Fibroblast of skin of scalp (primary cell): ENCODE results near the gene NFIL3.
A peak's percentile ranks its signal among the peaks of the same experiment; 100 is the strongest.
"Not testable (repeated sequence)": the region's sequence is repeated elsewhere in the genome, so short reads cannot be mapped to it uniquely, and the experiment has no call there.

Source experiments
- DNase-seq: peaks from one replicate; pipeline ENCODE4 v3.0.0-alpha.2; 2013

Gene NFIL3

DNA sequence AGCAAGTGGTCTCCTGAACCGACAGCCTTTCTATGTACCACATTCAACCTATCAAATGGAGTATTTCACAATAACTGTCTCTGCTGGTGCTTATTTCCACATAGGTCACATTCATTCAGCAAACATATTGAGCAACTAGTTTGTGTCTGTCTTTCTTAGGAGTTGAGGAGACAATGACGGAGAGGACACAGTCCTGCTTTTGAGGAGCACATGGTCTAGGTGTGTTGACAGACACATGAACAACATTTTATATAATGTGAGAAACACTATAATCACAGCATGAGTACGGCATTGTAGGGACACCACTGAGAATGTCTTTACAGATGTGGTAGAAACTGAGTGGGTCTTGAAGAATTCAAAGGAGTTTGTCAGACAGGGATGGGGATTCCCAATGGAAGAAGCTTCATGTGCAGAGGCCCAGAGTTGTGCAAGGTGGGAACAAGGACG lies 28.5 kb downstream of the NFIL3 start:
- DNase-seq = peak; percentile 21

DNA sequence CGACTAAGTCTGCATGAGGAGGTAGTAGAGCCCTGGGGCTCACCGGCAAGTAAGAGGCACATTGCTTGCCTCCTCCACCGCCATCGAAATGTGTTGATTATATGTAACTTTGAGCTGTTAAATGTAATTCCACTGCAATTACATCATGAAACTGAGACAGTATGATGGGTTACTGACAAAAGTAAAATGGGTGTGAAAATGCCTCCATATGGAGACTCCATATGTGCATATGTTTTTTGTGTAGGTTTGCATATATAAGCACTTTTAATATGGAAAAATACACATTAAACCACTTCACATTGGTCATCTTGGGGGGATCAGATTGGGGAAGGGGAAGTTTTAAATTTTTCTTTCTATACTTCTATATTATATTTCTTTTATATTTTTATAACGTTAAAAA lies 29.8 kb downstream of the NFIL3 start:
- DNase-seq = no peak

DNA sequence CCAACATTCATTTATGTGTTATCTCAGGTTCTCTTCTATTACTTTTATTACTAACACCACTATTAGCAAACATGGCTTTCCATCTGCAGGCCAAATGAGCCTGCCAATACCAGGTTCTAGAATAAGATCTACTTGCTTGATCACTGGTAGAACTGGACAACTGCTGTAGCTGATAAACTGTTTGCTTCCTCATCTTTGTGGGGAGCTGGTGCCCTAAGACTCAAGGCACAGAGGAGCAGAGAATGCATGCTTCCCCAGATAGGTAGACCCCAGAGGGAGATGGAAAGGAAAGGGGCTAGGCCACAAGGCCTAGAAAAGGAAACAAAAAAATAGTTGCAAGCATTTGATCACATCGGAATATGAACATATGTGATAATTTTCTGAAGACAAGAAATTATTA lies 31.2 kb downstream of the NFIL3 start:
- DNase-seq = no peak

DNA sequence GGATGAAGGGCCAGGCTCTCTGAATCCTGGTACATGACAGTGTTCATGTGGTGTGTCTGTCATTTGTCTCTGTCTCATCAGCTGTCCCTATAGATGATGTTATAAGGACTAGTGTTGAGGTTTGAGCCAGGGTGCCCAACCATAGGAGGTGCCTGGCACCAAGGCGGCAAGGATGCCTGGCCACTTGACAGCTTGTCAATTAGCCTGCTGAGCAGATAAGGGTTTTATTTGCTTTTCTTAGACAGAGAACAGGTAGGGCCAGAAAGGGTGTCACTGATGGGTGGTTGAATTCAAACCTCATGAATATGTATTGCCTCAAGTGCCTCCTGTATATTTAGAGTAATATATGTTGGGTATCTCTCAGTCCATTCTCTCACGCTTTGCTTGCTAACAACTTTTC lies 31.8 kb downstream of the NFIL3 start:
- no peak for DNase-seq

DNA sequence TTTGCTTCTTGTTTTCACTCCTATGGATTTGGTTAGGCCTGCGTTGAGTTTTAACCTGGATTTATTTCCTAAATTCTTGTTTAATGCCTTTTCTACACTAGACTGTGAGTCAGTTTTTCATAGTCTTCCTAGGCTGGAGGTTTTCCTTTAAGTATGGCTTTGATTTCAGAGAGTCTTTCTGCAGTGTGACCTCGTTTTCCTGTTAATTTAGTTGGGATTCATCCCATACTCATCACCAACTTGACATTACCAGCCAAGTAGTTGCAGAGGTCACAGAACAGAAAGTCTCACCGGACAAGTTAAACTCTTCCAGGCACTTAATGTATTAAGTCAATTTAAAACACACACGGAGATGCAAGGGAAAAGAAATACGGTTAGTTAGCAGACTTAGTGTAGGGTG lies 32.2 kb downstream of the NFIL3 start:
- DNase-seq = no peak

DNA sequence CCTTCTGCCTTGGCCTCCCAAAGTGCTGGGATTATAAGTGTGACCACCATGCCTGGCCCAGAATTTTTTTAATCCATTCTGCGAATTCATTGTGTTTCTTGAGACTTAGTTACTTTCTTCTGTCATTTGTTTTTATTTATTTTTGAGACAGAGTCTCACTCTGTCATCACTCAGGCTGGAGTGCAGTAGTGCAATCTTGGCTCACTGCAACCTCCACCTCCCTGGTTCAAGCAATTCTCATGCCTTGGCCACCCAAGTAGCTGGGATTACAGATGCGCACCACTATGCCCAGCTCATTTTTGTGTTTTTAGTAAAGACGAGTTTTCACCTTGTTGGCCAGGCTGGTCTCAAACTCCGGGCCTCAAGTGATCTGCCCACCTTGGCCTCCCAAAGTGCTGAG lies 33.9 kb downstream of the NFIL3 start:
- DNase-seq = not testable (repeated sequence)

DNA sequence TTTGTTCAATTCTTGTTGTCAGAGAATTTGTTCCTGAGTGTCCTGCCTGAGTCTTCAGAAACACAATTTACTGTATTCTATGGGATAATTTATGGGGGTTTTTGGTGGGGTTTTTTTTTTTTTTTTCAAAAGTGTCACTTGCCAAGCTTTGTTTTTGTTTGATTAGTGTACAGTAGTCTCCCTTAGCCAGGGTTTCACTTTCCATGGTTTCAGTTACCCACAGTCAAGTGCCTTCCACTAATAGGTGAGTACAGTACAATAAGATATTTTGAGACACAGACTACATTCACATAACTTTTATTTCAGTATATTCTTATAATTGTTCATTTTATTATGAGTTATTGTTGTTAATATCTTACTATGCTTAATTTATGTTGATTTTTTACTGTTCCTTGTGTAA lies 36.9 kb downstream of the NFIL3 start:
- DNase-seq = no peak

DNA sequence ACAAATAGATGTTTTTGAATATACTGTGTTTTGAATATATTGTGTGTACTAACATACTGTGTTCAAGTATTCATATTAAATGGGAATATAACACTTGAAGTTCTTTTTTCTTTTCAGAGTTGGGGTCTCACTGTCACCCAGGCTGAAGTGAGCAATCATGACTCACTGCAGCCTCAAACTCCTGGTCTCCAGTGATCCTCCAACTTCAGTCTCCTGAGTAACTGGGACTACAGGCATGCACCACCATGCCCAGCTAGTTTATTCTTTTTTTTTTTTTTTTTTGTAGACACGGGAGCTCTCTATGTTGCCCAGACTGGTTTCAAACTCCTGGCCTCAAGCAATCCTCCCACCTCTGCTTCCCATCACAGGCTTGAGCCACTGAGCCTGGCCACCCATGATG lies 38.7 kb downstream of the NFIL3 start:
- DNase-seq = no peak

DNA sequence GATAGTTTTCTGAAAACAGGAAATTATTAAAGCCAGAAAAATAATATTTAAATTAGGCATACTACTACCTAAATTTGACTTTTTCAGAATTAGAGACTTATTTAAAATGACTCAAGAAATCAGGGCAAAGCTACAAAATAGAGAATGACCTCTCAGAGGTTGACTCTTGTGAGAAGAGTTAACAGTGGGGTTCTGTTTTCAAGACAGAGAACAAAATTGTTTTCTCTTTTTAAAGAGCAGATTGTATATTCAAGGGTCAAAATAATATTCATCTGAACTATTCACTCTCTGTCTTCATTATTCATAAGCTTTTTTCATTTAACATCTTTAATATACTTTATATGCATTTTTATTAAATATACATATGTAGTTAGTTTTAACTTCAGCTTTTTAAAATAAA lies 40.1 kb downstream of the NFIL3 start:
- DNase-seq = no peak

DNA sequence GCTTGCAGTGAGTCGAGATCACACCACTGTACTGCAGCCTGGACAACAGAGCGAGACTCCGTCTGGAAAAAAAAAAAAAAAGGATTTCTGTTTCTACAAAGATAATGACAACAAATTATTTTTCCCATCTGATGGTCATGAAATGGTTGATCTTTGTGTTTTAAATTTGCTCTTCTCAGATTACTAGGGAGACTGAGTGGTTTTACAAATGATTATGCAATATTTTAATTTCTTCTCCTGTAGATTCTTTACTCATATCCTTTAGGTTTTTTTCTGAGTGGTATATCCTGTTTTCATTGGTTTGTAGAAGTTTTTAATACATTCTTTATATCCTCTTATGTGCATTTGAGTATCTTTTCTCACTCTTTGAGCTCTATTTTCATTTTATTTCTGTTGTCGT lies 41.3 kb downstream of the NFIL3 start:
- DNase-seq = no peak

DNA sequence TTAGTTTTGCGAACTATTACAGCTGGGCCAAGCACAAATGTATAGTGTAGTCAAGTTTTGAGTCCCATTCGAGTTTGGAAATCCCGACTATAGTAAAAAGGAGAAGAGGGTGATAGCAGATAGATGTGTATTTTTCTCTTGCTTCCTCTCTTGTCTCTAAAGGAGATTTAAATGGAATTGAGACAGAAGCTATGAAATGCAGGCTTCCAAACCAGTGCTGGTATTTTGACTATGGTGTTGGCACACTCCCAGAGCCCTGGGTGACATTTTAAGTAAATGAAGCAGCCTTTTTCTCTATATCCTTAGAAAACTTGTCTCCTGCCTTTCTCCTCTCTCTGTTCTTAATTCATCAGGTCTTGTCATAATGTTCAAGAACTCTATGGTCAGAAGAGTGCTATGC lies 44.2 kb downstream of the NFIL3 start:
- DNase-seq = peak; percentile 35

DNA sequence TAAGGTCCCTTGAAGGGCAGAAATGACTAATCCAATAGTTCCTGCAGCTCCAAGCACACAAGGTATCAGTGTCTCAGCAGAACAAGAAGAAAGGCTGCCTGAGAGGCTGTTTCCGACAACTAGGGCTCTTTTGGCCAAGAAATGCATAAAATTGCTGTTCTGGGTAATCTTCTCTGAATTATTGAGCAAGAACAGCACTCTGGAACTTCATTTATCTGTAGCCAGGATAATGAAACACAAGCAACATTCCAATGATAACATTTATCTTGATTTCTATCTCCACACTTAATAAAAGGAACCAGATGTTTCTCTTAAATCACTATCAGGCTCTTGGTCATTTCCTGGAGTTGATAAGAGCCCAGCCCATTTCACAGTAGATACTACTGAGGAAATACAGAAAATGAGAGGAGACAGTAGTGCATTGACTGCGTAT lies 44.9 kb downstream of the NFIL3 start:
- peak; percentile 27 for DNase-seq

DNA sequence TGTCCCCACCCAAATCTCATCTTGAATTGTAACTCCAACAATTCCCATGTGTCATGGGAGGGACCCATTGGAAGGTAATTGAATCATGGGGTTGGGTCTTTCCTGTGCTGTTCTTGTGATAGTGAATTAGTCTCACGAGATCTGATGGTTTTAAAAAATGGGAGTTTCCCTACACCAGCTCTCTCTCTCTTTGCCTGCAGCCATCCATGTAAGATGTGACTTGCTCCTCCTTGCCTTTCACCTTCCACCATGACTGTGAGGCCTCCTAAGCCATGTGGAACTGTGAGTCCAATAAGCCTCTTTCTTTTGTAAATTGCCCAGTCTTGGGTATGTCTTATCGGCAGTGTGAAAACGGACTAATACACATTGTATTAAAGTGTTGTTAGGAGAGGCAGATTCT lies 45.6 kb downstream of the NFIL3 start:
- DNase-seq = not testable (repeated sequence)

DNA sequence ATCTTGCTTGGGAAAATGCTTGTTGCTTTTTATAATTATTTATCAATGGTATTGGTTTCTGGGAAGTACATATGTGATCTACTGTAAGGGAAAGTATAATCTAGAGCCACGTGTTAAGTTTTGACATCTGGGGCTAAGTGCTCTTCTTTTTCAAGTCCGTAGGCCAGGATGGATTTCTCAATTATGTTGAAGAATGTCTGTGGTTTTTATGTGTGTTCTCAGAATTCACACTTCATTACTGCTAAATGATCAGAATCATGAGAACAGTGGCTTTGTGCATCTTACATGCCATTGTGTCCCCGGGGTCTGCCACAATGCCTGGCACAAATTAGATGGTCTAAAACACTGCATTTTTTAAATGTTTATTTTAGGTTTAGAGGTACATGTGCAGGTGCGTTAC lies 47.4 kb downstream of the NFIL3 start:
- DNase-seq = peak; percentile 58

DNA sequence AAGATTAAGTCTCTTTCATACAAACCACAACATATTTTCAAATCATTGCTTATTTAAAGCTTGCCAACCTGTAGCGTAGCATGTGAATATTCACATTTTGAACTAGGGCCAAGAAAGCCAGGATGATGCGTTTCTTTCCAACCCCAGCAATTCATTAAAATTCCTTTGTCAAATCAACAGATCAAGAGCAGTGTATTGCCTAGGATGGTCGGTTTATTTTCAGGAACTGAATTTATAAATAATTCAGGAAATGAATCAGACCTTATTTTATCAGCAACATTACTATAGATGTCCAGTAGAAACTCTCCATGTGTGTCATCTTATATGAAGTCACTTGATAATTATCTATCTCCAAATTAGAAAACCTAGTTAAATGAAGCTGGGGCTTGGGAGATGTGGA lies 48.7 kb downstream of the NFIL3 start:
- DNase-seq = peak; percentile 82

DNA sequence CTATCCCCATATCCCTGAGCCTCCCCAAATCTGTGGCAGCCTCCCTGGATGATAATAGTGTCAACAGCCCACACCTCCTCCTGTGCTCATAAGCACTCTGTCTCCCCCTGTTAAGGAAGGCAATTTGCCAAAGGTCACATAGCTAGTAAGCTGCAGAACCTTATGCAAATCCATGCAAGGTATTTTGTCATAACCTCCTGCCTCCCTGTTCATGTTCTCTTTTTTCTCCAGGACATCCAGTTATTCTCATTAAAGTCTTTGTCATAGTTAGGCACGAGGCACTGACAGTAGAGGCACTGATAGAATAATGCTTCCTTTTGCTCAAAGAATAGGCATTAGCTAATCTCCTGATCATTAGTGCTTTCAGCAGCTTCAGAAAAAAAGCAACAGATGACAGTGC lies 51.7 kb downstream of the NFIL3 start:
- DNase-seq = no peak

DNA sequence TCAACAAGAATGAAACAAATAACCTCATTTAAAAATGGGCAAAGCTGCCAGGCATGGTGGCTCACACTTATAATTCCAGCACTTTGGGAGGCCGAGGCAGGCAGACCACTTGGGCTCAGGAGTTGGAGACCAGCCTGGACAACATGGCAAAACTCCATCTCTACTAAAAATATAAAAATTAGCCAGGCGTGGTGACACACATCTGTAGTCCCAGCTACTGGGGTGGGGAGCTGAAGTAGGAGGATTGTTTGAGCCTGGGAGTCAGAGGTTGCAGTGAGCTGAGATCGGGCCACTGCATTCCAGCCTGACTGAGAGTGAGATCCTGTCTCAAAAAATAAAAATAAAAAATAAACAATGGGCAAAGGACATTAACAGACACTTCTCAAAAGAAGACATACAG lies 53.6 kb downstream of the NFIL3 start:
- not testable (repeated sequence) for DNase-seq

DNA sequence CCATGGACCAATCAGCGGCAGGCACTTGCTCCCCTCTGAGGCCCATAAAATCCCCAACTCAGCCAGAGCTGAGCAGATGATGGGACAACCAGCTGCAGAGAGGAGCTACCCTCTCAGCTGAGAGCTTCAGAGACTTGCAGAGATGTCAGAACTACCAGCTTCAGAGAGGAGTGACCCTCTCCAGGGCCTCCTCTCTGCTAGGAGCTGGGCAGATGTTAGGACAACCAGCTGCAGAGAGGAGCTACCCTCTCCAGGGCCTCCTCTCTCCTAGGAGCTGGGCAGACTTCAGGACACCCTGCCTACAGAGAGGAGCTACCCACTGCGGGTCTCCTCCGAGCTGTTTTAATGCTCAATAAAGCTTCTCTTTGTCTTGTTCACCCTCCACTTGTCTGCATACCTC lies 58.9 kb downstream of the NFIL3 start:
- no peak for DNase-seq

DNA sequence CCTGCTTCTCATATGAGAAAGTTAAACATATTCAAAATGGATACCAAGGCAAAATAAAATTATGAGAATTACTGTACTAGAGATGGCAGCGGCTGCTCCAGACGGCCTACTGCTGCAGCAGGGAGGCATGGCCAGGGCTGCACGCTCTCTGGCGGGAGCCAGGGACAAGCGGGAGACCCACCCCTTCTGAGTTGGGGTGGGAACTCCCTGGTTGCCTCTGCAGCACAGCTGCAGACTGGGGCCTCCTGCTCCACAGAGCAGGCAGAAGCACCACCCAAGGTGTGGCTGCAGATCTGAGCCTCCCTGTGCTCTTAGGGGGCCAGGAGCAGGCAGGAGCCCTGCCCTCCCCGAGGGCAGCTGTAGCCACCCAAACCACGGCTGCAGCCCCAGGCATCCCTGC lies 59.6 kb downstream of the NFIL3 start:
- DNase-seq = no peak

DNA sequence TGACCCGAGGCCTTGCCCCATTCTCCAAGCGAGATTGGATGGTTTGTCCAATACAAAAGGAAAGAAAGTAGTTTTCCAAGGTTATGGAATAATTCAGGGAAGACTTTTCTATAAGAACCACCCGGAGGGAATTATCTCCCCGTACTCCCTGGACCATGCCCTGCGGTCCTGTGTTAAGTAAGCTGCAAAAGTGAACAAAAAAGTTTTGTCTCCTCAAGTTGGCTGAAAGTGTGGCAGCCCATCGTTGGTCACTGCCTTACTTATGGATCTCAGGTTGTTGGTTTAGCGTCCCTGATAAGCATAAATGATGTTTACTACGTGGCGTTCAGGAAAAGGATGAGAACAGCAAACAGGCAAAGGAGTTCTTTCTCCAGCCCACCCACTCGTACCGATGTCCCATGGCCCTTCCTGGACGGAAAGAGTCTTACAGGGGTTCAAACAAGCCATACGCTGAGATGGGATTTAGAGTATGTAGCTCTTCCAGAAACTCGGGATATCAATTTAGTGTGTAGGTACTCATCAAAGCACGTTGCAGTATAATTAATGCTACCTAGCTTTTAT lies 61.5 kb downstream of the NFIL3 start:
- DNase-seq = no peak

DNA sequence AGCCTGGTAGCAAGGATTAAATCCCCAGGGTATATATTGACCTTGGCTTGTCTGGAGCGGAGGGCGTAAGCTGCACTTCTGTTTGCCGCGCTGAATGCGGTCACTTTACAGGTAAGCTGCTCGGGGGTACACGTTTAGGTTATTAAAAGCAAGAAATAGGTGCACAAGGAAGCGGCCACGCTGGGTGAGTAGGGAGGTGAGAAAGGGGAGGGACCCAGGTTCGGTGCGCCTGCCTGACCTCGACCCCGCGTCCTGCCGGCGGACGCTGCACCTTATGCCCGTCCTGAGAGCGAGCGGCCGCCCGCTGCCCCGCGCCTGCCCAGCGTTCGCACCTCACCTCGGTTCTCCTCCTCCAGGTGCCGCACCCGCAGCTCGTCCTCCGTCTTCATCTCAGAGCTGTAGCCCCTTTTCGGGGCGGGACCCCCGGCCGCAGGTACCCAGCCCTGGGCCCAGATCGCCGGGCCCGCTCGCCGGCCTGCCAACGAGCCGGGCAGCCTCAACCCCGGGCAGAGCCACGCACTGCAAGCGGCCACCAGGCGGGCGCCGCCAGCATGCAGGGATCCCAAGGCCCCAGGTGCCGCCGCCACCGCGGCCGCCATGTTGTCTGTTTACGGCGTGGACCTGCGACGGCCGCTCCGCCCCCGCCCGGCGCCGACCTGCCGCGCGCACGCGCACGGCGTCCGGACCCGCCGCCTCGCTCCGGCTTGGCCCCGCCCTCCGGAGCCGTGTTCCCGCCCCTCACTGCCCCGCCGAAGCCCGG lies 62.2 kb downstream of the NFIL3 start, which contains the start of gene AUH:
Gene AUH (minus strand): TSS at position 628 of the 760 bp plus-strand sequence. CDS start 29 bp downstream, at position 599.
- peak; percentile 80 for DNase-seq

DNA sequence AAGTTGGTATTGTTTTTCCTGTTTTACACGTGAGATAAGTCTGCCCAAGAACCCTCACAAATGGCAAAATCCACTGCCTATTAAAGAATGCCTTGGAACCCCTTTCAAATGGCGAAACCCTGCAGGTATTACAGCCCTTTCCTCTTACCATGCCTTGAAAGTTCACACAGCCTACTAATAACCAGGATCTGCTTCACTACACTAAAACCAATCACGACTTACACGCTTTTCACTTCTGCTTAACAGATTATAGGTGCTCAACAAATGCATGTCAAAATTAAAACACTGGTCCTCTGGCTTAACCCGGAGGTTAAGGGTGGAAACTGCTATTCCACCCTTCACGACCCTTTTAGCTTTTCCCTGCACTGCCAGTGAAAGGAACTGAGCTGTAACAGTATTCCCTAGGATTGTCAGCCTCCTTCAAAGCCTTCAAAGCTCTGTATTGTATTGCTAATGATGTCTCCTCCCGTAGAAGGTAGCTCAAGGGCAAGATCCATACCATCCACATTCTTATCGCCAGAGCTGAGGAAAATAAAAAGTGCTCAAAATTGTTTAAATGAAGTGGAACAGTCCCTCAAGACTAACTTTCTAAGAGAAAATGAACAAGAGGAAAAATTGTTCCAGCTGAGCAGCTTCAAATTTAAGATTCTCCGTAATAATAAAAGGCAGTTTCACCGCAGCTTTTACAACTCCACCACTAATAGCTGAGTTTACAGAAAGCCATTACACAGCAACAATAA lies 62.9 kb downstream of the NFIL3 start:
- DNase-seq = no peak

DNA sequence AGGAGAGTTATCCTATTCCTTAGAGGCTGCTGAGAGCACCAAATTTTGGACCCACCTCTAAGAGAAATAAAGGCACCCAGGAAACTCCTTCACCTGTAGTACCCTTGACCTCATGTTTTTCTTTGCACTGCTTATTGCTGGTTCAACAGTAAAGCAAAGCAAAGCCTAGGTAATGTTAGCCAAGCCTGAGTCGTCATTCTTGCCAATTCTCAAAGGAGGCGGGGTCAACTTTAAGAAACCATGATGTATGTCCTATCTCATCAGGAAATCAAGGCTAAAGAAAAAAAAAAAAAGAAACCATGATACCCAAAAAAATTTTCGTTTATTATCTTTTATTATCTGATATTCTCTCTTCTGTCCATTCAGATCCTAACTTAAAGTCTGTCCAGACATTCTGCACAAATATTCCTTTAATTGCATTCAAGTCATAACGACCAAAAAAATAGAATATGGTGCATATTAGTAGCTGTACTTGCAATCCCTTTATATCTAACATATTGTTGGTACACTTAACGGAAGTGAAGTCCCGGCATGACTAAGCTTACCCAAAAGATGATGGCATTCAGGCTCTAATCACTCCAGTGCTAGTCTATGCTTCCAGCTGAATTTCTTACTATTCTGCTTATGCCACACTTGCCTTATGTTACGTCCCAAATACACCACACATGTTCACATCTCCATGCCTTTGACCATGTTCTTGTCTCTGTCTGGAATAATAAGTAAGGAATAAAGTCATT lies 63.7 kb downstream of the NFIL3 start:
- DNase-seq = no peak
